Measurements from ENCODE around the gene MYO3B. TPM values are rescaled to one million over a fixed set of nuclear protein-coding genes. Genes with fewer than 3 reads are reported as not detected.

The MYO3B gene
- total RNA-seq, 4 donors from 2014 or later, result 0.09 to 9.1 TPM; not detected in 2

DNA sequence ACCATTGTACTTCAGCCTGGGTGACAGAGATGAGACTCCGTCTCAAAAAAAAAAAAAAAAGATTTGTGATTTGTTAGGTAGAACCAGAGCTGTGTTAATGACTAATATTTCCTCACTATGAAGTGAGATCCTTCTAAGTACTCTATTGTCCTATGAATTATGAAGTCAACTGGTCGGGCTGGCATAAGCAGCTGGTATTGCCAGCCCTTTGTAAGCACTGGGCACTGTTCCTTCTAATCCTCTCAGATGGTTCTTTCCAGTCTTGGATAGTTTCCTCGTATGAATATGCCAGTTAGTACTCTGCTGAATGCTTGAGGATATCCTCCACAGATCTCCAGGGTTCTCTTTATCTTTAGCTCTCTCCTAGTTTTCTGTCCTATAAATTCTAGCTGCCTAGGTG, 314.1 kb downstream of the MYO3B start:
- no peaks in the 10 kb centered on the region for H3K9me3 ChIP-seq
- no peaks in the 10 kb centered on the region for H3K27me3 ChIP-seq
- no peak overlapping the region for H3K27ac ChIP-seq
- no peak for DNase-seq
- H3K36me3 ChIP-seq, result no peaks in the 10 kb centered on the region
- H3K4me3 ChIP-seq, result no peak overlapping the region
- TF ChIP-seq, protein P1, sequence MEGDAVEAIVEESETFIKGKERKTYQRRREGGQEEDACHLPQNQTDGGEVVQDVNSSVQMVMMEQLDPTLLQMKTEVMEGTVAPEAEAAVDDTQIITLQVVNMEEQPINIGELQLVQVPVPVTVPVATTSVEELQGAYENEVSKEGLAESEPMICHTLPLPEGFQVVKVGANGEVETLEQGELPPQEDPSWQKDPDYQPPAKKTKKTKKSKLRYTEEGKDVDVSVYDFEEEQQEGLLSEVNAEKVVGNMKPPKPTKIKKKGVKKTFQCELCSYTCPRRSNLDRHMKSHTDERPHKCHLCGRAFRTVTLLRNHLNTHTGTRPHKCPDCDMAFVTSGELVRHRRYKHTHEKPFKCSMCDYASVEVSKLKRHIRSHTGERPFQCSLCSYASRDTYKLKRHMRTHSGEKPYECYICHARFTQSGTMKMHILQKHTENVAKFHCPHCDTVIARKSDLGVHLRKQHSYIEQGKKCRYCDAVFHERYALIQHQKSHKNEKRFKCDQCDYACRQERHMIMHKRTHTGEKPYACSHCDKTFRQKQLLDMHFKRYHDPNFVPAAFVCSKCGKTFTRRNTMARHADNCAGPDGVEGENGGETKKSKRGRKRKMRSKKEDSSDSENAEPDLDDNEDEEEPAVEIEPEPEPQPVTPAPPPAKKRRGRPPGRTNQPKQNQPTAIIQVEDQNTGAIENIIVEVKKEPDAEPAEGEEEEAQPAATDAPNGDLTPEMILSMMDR (IDR thresholded peaks at IDR 0.05), result no peak
- TF ChIP-seq POLR2A (IDR thresholded peaks at IDR 0.05), result no peak
- H3K4me1 ChIP-seq, result no peaks in the 10 kb centered on the region
- intact Hi-C loops (cut with DNase I; ENCODE audit: low total_unique reads), result no loop called here

DNA sequence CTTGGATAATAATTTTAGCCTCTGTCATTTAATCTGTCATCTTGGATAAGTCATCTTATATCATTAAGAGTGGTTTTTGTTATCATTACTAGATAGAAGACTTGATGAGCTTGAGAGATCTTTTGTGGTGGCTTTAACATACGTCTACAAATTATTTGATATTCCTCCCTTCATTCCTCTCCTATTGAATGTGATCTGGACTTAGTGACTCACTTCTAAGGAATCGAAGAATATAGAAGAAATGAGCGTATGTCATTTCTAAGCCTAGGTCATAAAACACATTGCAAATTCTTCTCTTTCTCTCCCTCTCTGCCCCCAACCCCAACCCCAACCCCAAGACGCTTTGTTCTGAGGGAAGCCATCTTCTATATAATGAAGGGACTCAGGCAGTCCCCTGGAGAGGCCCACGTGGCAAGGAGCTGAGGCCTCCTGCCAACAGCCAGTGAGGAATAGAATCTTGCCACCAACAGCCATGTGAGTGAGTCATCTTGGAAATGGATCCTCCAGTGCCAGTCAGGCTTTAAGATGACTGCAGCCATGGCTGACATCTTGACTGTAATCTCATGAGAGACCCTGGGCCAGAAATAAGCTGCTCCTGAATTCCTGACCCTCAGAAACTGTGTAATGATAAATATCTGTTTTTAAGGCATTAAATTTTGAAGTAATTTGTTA, 315.6 kb downstream of the MYO3B start:
- Histone ChIP-seq H3K27ac (no peak overlapping the region), H3K9me3 (no peaks in the 10 kb centered on the region), H3K36me3 (no peaks in the 10 kb centered on the region), H3K4me3 (no peak overlapping the region), H3K27me3 (no peaks in the 10 kb centered on the region), H3K4me1 (no peaks in the 10 kb centered on the region)
- no peak for TF ChIP-seq POLR2A (IDR thresholded peaks at IDR 0.05)
- TF ChIP-seq, protein P1 (IDR thresholded peaks at IDR 0.05), result no peak
- intact Hi-C loops (cut with DNase I; ENCODE audit: low total_unique reads), result no loop called here
- DNase-seq, result no peak

DNA sequence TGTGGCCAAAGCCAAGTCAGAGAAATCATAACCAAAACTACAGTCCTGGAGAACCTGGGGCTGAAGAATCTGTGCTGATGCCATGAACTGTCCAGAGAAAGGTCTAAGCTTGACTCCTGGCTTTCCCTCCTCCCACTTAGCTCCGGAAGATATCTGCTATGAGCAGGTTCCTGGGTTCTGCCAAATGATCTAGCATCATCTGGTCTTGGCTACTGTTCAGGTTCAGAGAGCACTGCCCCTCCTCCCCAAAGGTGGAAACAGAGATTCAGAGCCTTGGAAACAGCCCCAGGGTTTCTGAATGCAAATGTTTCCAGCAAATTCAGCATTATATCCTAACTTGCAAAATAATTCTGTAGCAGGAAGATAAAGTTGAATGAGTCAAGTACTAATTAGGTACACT, 317.9 kb downstream of the MYO3B start:
- Histone ChIP-seq H3K27me3 (no peaks in the 10 kb centered on the region), H3K4me3 (no peak overlapping the region), H3K27ac (no peak overlapping the region), H3K9me3 (no peaks in the 10 kb centered on the region), H3K4me1 (no peaks in the 10 kb centered on the region), H3K36me3 (no peaks in the 10 kb centered on the region)
- TF ChIP-seq, protein P1 (IDR thresholded peaks at IDR 0.05), result no peak
- TF ChIP-seq POLR2A (IDR thresholded peaks at IDR 0.05), result no peak
- no peak for DNase-seq
- intact Hi-C loops (cut with DNase I; ENCODE audit: low total_unique reads), result no loop called here

DNA sequence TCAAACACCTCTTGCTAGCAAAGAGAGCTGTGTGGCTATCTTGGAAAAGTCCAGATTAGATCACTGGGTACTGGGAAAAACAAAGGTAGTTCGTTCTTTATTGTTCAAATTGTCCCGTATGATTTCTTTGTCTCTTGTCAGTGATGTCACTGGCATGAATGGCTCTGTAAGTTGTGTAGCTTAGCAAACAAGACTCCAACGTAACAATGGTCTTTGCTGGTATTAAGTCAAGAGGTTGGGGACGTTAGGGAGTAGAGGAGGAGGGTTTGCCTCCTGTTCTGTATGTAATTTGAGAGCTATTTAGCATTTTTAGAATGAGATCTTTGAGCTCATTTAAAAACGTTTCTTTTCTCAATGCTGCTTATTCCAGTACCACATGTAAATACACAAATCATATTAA, 320.7 kb downstream of the MYO3B start:
- TF ChIP-seq, protein P1 (IDR thresholded peaks at IDR 0.05), result no peak
- TF ChIP-seq POLR2A (IDR thresholded peaks at IDR 0.05), result no peak
- no peak overlapping the region for H3K27ac ChIP-seq
- intact Hi-C loops (cut with DNase I; ENCODE audit: low total_unique reads), result no loop called here
- DNase-seq, result no peak
- no peak overlapping the region for H3K4me3 ChIP-seq
- no peaks in the 10 kb centered on the region for H3K4me1 ChIP-seq
- no peaks in the 10 kb centered on the region for H3K9me3 ChIP-seq
- no peaks in the 10 kb centered on the region for H3K27me3 ChIP-seq
- no peaks in the 10 kb centered on the region for H3K36me3 ChIP-seq

DNA sequence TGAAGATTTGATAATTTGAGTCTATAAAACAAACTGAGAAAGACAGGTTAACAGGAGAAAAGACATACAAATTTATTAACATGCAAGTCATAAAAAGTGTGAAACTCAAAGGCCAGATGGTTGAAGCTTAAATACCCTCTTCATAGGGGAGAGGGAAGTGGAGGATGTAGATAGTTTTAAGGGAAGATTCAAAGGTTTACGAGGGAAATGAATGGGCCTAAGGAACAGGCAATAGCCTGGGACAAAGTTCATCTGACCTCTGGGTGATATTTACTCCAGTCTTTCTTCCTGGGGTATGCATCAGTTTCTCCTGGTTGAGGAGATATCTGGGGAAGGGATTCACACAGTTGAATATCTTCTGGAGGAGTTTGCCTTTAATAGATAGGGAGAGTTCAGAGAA, 322.2 kb downstream of the MYO3B start:
- DNase-seq, result no peak

More for the DNA sequence above, 322.2 kb downstream of the MYO3B start:
- intact Hi-C loops (cut with DNase I; ENCODE audit: low total_unique reads), result no loop called here
- Histone ChIP-seq H3K4me1 (no peaks in the 10 kb centered on the region), H3K27ac (peak overlapping the region; percentile 81 to 86), H3K9me3 (no peaks in the 10 kb centered on the region), H3K27me3 (no peaks in the 10 kb centered on the region), H3K36me3 (no peaks in the 10 kb centered on the region), H3K4me3 (no peak overlapping the region)
- no peak for TF ChIP-seq POLR2A (IDR thresholded peaks at IDR 0.05)
- TF ChIP-seq, protein P1 (IDR thresholded peaks at IDR 0.05), result no peak

All from uterus (tissue), 4 donors.